Memory B cell (primary cell): Measurements from ENCODE around the gene RBM12.
A peak's percentile ranks its signal among the peaks of the same experiment; 100 is the strongest.

Experiments
- ATAC-seq: fragments of 150-1000 bp; cut with Tn5 transposase; 2 replicates; pipeline ENCODE4 v1.10.0; 2021; ENCODE audit warnings: low read depth, mild to moderate bottlenecking, moderate library complexity
- DNase-seq, 2 donors: peaks; one replicate each; pipeline ENCODE4 v3.0.0; 2022; ENCODE audit warnings: low spot score in 2 of 2
- H3K27ac Mint-ChIP-seq: one replicate; pipeline ENCODE4 v1.8.0; 2022; ENCODE audit warnings: mild to moderate bottlenecking, moderate library complexity, mixed read lengths
- H3K27me3 Mint-ChIP-seq: one replicate; pipeline ENCODE4 v1.8.0; 2022; ENCODE audit warnings: mixed read lengths
- H3K36me3 Mint-ChIP-seq: one replicate; pipeline ENCODE4 v1.8.0; 2022; ENCODE audit warnings: mild to moderate bottlenecking, mixed read lengths
- H3K4me1 Mint-ChIP-seq: one replicate; pipeline ENCODE4 v1.8.0; 2022; ENCODE audit warnings: mixed read lengths
- H3K4me3 Mint-ChIP-seq: one replicate; pipeline ENCODE4 v1.8.0; 2022; ENCODE audit warnings: mild to moderate bottlenecking, moderate library complexity, mixed read lengths
- H3K9me3 Mint-ChIP-seq: one replicate; pipeline ENCODE4 v1.8.0; 2022; ENCODE audit warnings: mixed read lengths

The RBM12 gene

GRCh38 chr20:35680452-35681183, 15.9 kb upstream of the RBM12 start:
- H3K27me3 Mint-ChIP-seq, result no peaks in the 10 kb centered on the region
- peaks cover 9% of the 10 kb centered on the region for H3K4me1 Mint-ChIP-seq
- H3K9me3 Mint-ChIP-seq, result no peaks in the 10 kb centered on the region
- peak overlapping the region; percentile 61 for H3K27ac Mint-ChIP-seq
- H3K36me3 Mint-ChIP-seq, result peaks cover 4% of the 10 kb centered on the region
- no peak overlapping the region for H3K4me3 Mint-ChIP-seq
- DNase-seq (no peak), ATAC-seq (peak; percentile 54)

- no peak overlapping the region for H3K27ac Mint-ChIP-seq
- H3K36me3 Mint-ChIP-seq, result peaks cover 22% of the 10 kb centered on the region
- ATAC-seq (no peak), DNase-seq (no peak)
- H3K4me1 Mint-ChIP-seq, result no peaks in the 10 kb centered on the region
- H3K4me3 Mint-ChIP-seq, result no peak overlapping the region
- no peaks in the 10 kb centered on the region for H3K9me3 Mint-ChIP-seq
- no peaks in the 10 kb centered on the region for H3K27me3 Mint-ChIP-seq
Measured at GRCh38 chr20:35674921-35675320, 10.2 kb upstream of the RBM12 start.

GRCh38 chr20:35673884-35674283, 9.2 kb upstream of the RBM12 start:
- ATAC-seq (no peak), DNase-seq (no peak)
- Mint-ChIP-seq H3K27ac (no peak overlapping the region), H3K4me3 (no peak overlapping the region), H3K36me3 (peaks cover 29% of the 10 kb centered on the region), H3K27me3 (no peaks in the 10 kb centered on the region), H3K4me1 (no peaks in the 10 kb centered on the region), H3K9me3 (no peaks in the 10 kb centered on the region)

GRCh38 chr20:35669681-35670080, 5.0 kb upstream of the RBM12 start:
- DNase-seq, result no peak
- H3K27ac Mint-ChIP-seq, result no peak overlapping the region
- H3K4me3 Mint-ChIP-seq, result no peak overlapping the region
- ATAC-seq, result no peak
- no peaks in the 10 kb centered on the region for H3K27me3 Mint-ChIP-seq
- H3K36me3 Mint-ChIP-seq, result peaks cover 31% of the 10 kb centered on the region
- no peaks in the 10 kb centered on the region for H3K9me3 Mint-ChIP-seq
- H3K4me1 Mint-ChIP-seq, result peaks cover 2% of the 10 kb centered on the region

GRCh38 chr20:35669221-35669620, 4.5 kb upstream of the RBM12 start:
- Mint-ChIP-seq H3K4me1 (peaks cover 2% of the 10 kb centered on the region), H3K36me3 (peaks cover 31% of the 10 kb centered on the region), H3K27me3 (no peaks in the 10 kb centered on the region), H3K27ac (no peak overlapping the region), H3K4me3 (no peak overlapping the region), H3K9me3 (no peaks in the 10 kb centered on the region)
- no peak for DNase-seq
- no peak for ATAC-seq

GRCh38 chr20:35665949-35666288, 1.2 kb upstream of the RBM12 start:
- Mint-ChIP-seq H3K36me3 (peaks cover 20% of the 10 kb centered on the region), H3K4me3 (no peak overlapping the region), H3K9me3 (no peaks in the 10 kb centered on the region), H3K27ac (no peak overlapping the region), H3K27me3 (no peaks in the 10 kb centered on the region), H3K4me1 (peaks cover 26% of the 10 kb centered on the region)
- no peak for ATAC-seq
- no peak for DNase-seq

GRCh38 chr20:35663516-35664465, 909 bp downstream of the RBM12 start:
- peak overlapping the region; percentile 99 for H3K27ac Mint-ChIP-seq
- peak overlapping the region; percentile 92 for H3K4me3 Mint-ChIP-seq
- H3K27me3 Mint-ChIP-seq, result no peaks in the 10 kb centered on the region
- DNase-seq, result peak in 1 of 2 donors; percentile 59
- ATAC-seq, result peak; percentile 55
- H3K4me1 Mint-ChIP-seq, result peaks cover 35% of the 10 kb centered on the region
- H3K9me3 Mint-ChIP-seq, result no peaks in the 10 kb centered on the region
- peaks cover 2% of the 10 kb centered on the region for H3K36me3 Mint-ChIP-seq

GRCh38 chr20:35662551-35662950, 2.1 kb downstream of the RBM12 start:
- ATAC-seq, result no peak
- H3K4me3 Mint-ChIP-seq, result peak overlapping the region; percentile 92
- DNase-seq, result no peak
- peaks cover 38% of the 10 kb centered on the region for H3K4me1 Mint-ChIP-seq
- H3K27me3 Mint-ChIP-seq, result no peaks in the 10 kb centered on the region
- H3K9me3 Mint-ChIP-seq, result no peaks in the 10 kb centered on the region
- peak overlapping the region; percentile 99 for H3K27ac Mint-ChIP-seq
- no peaks in the 10 kb centered on the region for H3K36me3 Mint-ChIP-seq

- no peak for ATAC-seq
- peaks cover 42% of the 10 kb centered on the region for H3K4me1 Mint-ChIP-seq
Measured at GRCh38 chr20:35661908-35662307, 2.8 kb downstream of the RBM12 start.

GRCh38 chr20:35661053-35661452, 3.6 kb downstream of the RBM12 start:
- peaks cover 3% of the 10 kb centered on the region for H3K36me3 Mint-ChIP-seq

More at GRCh38 chr20:35661908-35662307, 2.8 kb downstream of the RBM12 start:
- Mint-ChIP-seq H3K36me3 (peaks cover 3% of the 10 kb centered on the region), H3K27ac (peak overlapping the region; percentile 40), H3K4me3 (peak overlapping the region; percentile 92), H3K9me3 (no peaks in the 10 kb centered on the region), H3K27me3 (no peaks in the 10 kb centered on the region)
- no peak for DNase-seq

GRCh38 chr20:35660122-35660937, 4.4 kb downstream of the RBM12 start:
- Mint-ChIP-seq H3K9me3 (no peaks in the 10 kb centered on the region), H3K36me3 (peaks cover 3% of the 10 kb centered on the region), H3K27ac (peak overlapping the region; percentile 74), H3K4me3 (peak overlapping the region; percentile 18), H3K4me1 (peaks cover 42% of the 10 kb centered on the region), H3K27me3 (no peaks in the 10 kb centered on the region)
- ATAC-seq (no peak), DNase-seq (no peak)

More at GRCh38 chr20:35661053-35661452, 3.6 kb downstream of the RBM12 start:
- Mint-ChIP-seq H3K9me3 (no peaks in the 10 kb centered on the region), H3K27me3 (no peaks in the 10 kb centered on the region), H3K4me1 (peaks cover 42% of the 10 kb centered on the region), H3K4me3 (peak overlapping the region; percentile 3), H3K27ac (peak overlapping the region; percentile 74)
- no peak for DNase-seq
- ATAC-seq, result no peak

- peaks cover 3% of the 10 kb centered on the region for H3K36me3 Mint-ChIP-seq
- H3K4me1 Mint-ChIP-seq, result peaks cover 27% of the 10 kb centered on the region
- ATAC-seq (peak; percentile 29), DNase-seq (no peak)
- peak overlapping the region; percentile 82 for H3K27ac Mint-ChIP-seq
- no peaks in the 10 kb centered on the region for H3K27me3 Mint-ChIP-seq
- H3K4me3 Mint-ChIP-seq, result no peak overlapping the region
- no peaks in the 10 kb centered on the region for H3K9me3 Mint-ChIP-seq
Measured at GRCh38 chr20:35657271-35657670, 7.4 kb downstream of the RBM12 start.

GRCh38 chr20:35654415-35654814, 10.3 kb downstream of the RBM12 start:
- Mint-ChIP-seq H3K27ac (no peak overlapping the region), H3K9me3 (no peaks in the 10 kb centered on the region), H3K4me1 (peaks cover 18% of the 10 kb centered on the region), H3K4me3 (no peak overlapping the region), H3K36me3 (peaks cover 3% of the 10 kb centered on the region), H3K27me3 (no peaks in the 10 kb centered on the region)
- ATAC-seq (no peak), DNase-seq (no peak)

GRCh38 chr20:35653893-35654292, 10.8 kb downstream of the RBM12 start:
- Mint-ChIP-seq H3K27ac (no peak overlapping the region), H3K9me3 (no peaks in the 10 kb centered on the region), H3K4me1 (peaks cover 15% of the 10 kb centered on the region), H3K36me3 (peaks cover 3% of the 10 kb centered on the region), H3K4me3 (no peak overlapping the region), H3K27me3 (no peaks in the 10 kb centered on the region)
- DNase-seq (no peak), ATAC-seq (no peak)
